ENCODE measurements around the gene UBE2QL1.

Gene UBE2QL1

DNA sequence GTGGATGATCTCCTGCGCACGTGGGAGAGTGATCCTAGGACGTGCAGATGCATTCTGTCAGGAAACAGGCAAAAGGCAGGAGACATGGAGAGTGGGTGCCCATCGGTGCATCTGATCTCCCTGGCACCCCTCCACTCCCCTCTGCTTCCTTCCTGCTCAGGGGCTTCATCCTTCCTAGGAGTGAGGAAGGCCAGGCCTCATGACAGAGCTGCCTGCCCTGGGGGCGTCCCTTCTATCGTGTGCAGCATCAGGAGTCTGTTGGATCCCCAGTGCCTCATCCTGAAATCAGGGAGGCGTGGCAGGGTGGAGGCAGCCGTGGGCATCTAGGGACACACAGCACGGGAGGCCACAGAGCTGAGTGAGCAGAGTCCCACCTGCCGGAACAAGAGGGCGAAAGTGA lies 30.1 kb downstream of the UBE2QL1 start:
- POLR2A ChIA-PET, result no interaction called here
- no peak for DNase-seq (ENCODE audit: low read depth, low spot score)
- TF ChIP-seq, protein P1, sequence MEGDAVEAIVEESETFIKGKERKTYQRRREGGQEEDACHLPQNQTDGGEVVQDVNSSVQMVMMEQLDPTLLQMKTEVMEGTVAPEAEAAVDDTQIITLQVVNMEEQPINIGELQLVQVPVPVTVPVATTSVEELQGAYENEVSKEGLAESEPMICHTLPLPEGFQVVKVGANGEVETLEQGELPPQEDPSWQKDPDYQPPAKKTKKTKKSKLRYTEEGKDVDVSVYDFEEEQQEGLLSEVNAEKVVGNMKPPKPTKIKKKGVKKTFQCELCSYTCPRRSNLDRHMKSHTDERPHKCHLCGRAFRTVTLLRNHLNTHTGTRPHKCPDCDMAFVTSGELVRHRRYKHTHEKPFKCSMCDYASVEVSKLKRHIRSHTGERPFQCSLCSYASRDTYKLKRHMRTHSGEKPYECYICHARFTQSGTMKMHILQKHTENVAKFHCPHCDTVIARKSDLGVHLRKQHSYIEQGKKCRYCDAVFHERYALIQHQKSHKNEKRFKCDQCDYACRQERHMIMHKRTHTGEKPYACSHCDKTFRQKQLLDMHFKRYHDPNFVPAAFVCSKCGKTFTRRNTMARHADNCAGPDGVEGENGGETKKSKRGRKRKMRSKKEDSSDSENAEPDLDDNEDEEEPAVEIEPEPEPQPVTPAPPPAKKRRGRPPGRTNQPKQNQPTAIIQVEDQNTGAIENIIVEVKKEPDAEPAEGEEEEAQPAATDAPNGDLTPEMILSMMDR (IDR thresholded peaks at IDR 0.05; ENCODE audit: insufficient read depth, low read length, missing control alignments), result no peak
- no peak overlapping the region for H3K4me3 ChIP-seq (ENCODE audit: low read depth, low read length)
- CTCF ChIA-PET, result no interaction called here

DNA sequence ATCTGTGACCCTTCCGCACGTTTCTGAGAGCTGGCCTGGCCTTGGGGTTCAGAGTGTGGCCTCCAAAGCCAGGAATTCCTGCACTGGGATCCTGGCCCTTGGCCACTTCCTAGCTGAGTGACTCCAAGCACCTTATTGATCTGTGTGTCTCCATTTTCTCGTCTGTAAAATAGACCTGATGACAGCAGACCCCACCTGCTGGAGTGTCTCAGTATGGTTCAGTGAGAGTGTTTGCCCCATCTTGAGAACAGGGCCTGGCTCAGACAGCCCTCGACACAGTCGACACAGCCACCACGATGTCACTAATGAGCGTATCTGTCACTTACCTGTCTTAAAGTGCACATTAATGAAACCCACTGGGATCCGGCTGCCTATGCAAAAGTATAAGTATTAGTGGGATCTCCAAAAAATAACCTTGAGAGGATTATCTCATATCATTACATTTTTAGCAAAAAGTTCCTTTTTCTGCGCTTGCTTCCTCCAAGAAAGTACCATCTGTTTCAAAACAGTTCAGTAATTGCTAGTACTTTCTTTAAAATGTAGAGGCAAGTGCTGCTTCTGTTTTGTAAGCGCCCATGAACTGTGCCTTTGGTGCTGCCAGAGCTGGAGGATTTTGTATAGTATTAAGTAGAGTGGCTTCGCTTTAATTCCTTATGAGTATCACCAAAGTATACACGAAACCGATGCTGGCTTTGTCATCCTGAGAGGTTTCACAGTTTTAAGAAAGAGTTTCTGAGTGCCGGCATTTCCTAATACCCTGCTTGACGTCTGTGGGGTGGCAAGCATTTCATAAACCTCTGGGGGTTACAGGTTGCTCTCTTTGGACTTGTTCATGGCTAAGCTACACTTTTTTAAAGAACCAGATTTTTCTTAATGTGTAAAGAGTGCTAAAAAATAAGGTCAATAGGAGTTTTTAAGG lies 31.7 kb downstream of the UBE2QL1 start:
- ChIA-PET POLR2A (no interaction called here), CTCF (no interaction called here)
- H3K4me3 ChIP-seq (ENCODE audit: low read depth, low read length), result no peak overlapping the region

DNA sequence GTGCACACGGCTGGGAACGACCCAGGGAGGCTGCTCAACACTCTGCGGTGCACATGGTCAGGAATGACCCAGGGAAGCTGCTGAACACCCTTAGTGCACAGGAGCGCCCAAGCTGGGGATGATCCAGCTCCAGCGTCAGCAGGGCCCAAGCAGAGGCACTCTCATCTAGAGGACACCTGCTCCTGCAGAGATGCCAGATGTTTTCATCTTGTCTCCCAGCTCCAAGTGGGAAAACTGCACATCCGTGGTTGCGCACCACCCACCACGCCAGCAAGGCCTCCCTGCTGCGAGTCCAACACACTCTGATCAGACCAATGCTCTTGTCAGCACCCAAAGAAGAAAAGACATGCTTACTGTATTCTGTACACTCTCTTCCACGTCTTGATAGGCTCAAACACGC lies 34.1 kb downstream of the UBE2QL1 start:
- no peak for DNase-seq (ENCODE audit: low read depth, low spot score)
- no peak overlapping the region for H3K4me3 ChIP-seq (ENCODE audit: low read depth, low read length)
- TF ChIP-seq, protein P1 (IDR thresholded peaks at IDR 0.05; ENCODE audit: insufficient read depth, low read length, missing control alignments), result no peak
- ChIA-PET CTCF (no interaction called here), POLR2A (no interaction called here)

More for the DNA sequence above, 31.7 kb downstream of the UBE2QL1 start:
- TF ChIP-seq, protein P1 (IDR thresholded peaks at IDR 0.05; ENCODE audit: insufficient read depth, low read length, missing control alignments), result no peak
- no peak for DNase-seq (ENCODE audit: low read depth, low spot score)

DNA sequence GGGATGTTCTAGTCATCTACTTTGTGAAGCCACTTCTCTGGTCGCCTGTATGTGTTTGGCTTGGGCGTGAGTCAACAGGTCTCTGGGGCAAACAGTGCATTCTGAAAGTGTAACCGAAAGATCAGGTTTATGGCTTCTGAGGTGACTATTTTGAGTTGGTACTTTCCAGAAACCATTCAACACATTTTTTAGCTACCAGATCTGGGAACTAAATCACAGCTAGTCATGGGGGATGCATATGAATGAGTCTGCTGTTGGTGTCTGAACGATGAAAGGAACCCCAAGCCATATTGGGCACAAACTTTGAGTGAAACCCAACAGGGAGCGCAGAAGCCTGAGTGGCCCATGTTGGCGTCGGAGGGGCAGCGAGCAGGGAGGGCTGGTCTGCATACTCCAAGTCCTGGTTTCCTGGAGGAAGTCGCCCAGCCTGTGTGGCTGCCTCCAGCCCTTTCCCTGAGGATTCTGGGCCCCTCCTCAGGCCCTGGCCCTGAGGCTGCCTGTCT lies 35.3 kb downstream of the UBE2QL1 start:
- TF ChIP-seq, protein P1 (IDR thresholded peaks at IDR 0.05; ENCODE audit: insufficient read depth, low read length, missing control alignments), result no peak
- CTCF ChIA-PET, result no interaction called here
- no peak for DNase-seq (ENCODE audit: low read depth, low spot score)
- H3K4me3 ChIP-seq (ENCODE audit: low read depth, low read length), result no peak overlapping the region
- POLR2A ChIA-PET, result no interaction called here

DNA sequence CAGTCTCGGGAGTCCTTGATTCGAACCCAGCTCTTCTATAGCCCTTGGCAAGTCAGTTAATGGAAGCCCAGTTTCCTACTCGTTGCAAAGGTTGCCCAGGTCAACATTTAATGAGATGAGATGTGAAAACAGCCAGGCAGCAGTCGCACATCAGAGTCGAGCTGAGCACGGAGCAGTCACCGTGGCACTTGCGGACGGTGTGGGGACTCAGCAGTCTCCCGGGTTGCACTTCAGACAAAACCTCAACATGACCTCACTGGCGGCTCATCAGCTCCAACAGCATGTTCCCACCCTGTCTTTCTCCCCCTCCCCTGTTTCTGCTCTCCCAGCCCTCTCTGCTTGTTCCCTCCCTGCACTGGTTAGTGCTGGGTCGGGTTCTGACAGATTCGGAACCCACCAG lies 35.8 kb downstream of the UBE2QL1 start:
- CTCF ChIA-PET, result no interaction called here
- DNase-seq (ENCODE audit: low read depth, low spot score), result no peak
- TF ChIP-seq, protein P1 (IDR thresholded peaks at IDR 0.05; ENCODE audit: insufficient read depth, low read length, missing control alignments), result no peak
- no peak overlapping the region for H3K4me3 ChIP-seq (ENCODE audit: low read depth, low read length)
- POLR2A ChIA-PET, result no interaction called here

DNA sequence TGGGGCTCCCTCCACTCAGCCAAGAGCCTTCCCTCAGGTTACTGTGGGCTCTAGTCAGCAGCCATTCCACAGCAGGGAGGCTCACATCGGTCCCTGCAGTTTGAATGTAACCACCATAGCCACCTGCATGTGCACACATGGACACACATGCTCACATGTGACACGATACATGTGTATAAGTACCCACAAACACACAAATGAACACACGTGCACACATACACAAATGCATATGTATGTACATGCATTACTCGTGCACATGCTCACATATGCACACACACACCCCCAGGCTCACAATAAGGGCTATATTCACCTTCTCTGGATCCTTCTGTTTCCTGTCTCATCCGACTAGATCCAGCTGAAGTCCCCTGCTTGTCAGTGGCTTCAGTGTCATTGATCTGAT lies 36.2 kb downstream of the UBE2QL1 start:
- no peak overlapping the region for H3K4me3 ChIP-seq (ENCODE audit: low read depth, low read length)
- DNase-seq (ENCODE audit: low read depth, low spot score), result no peak
- CTCF ChIA-PET, result no interaction called here
- POLR2A ChIA-PET, result no interaction called here
- TF ChIP-seq, protein P1 (IDR thresholded peaks at IDR 0.05; ENCODE audit: insufficient read depth, low read length, missing control alignments), result no peak
